CD14-positive monocyte (primary cell): Measurements from ENCODE around the gene RSPO3. TPM values are rescaled to one million over a fixed set of nuclear protein-coding genes. Genes with fewer than 3 reads are reported as not detected.
"Not testable (repeated sequence)": the region's sequence is repeated elsewhere in the genome, so short reads cannot be mapped to it uniquely, and the experiment has no call there.

Source experiments
- DNase-seq, 3 donors: peaks; one replicate each; pipeline ENCODE4 v3.0.0-alpha.2; 2011 to 2022
- H2AFZ ChIP-seq: 2 replicates; pipeline ENCODE4 v1.6.0; 2012; ENCODE audit warnings: mild to moderate bottlenecking, low read depth, low read length, inconsistent platforms; ENCODE audit not compliant: insufficient read depth, poor library complexity, severe bottlenecking
- H3K27ac ChIP-seq, 2 donors: 1 replicate in 1 of 2; 2 replicates in 1 of 2; pipeline ENCODE4 v1.5.1; 2012 to 2013; ENCODE audit warnings: low read length in 2 of 2, control low read depth in 1 of 2, inconsistent platforms in 1 of 2, low read depth in 1 of 2, mild to moderate bottlenecking in 1 of 2
- H3K27me3 ChIP-seq, 2 donors: one replicate each; pipeline versions ENCODE4 v1.6.0 to v1.6.1; 2011 to 2013; ENCODE audit warnings: low read length in 2 of 2; ENCODE audit not compliant: control insufficient read depth in 2 of 2, insufficient read depth in 2 of 2
- H3K36me3 ChIP-seq, 2 donors: replicated peaks in 1 of 2; 1 replicate in 1 of 2; 2 replicates in 1 of 2; pipeline versions ENCODE4 v1.5.1 to v1.6.1; 2012 to 2013; ENCODE audit warnings: low read length in 2 of 2, control low read depth in 1 of 2, inconsistent platforms in 1 of 2, mild to moderate bottlenecking in 1 of 2; ENCODE audit not compliant: insufficient read depth in 2 of 2, control insufficient read depth in 1 of 2
- H3K4me1 ChIP-seq, 2 donors: 1 replicate in 1 of 2; 2 replicates in 1 of 2; pipeline versions ENCODE4 v1.5.1 to v1.6.1; 2012 to 2013; ENCODE audit warnings: low read length in 2 of 2, control low read depth in 1 of 2, inconsistent platforms in 1 of 2, mild to moderate bottlenecking in 1 of 2, moderate library complexity in 1 of 2; ENCODE audit not compliant: insufficient read depth in 2 of 2, control insufficient read depth in 1 of 2
- H3K4me2 ChIP-seq: replicated peaks from 2 replicates; pipeline ENCODE3; 2012; ENCODE audit warnings: low read length, moderate library complexity, mild to moderate bottlenecking; ENCODE audit not compliant: poor library complexity, severe bottlenecking; ENCODE audit errors: extremely low read depth
- H3K4me3 ChIP-seq, 3 experiments: fragments of 200-600 bp in 1 of 3; sonication (generic) in 1 of 3; replicated peaks in 1 of 3; 1 replicate in 2 of 3; 2 replicates in 1 of 3; pipeline ENCODE4 v1.5.1; 2011 to 2013; ENCODE audit warnings: low read length in 3 of 3, mild to moderate bottlenecking in 3 of 3, control low read depth in 2 of 3, low read depth in 2 of 3, inconsistent platforms in 1 of 3, moderate library complexity in 1 of 3
- H3K79me2 ChIP-seq: 2 replicates; pipeline ENCODE4 v1.6.0; 2012; ENCODE audit warnings: mild to moderate bottlenecking, control low read depth, inconsistent platforms, low read length, moderate library complexity; ENCODE audit not compliant: insufficient read depth
- H3K9ac ChIP-seq: 2 replicates; pipeline ENCODE4 v1.6.0; 2017; ENCODE audit warnings: low read length, mild to moderate bottlenecking; ENCODE audit not compliant: insufficient read depth, poor library complexity, severe bottlenecking
- H3K9me3 ChIP-seq, 2 donors: replicated peaks in 1 of 2; 1 replicate in 1 of 2; 2 replicates in 1 of 2; pipeline versions ENCODE4 v1.5.1 to v1.6.1; 2012 to 2013; ENCODE audit warnings: low read length in 2 of 2, control low read depth in 1 of 2; ENCODE audit not compliant: control insufficient read depth in 1 of 2, insufficient read depth in 1 of 2
- H4K20me1 ChIP-seq: 2 replicates; pipeline ENCODE4 v1.6.0; 2012; ENCODE audit warnings: mild to moderate bottlenecking, low read length, control low read depth, moderate library complexity; ENCODE audit not compliant: insufficient read depth
- H3K27ac Mint-ChIP-seq, 7 donors: one replicate each; pipeline ENCODE4 v1.8.0; 2020; ENCODE audit warnings: mild to moderate bottlenecking in 7 of 7, mixed read lengths in 7 of 7, moderate library complexity in 6 of 7, inconsistent platforms in 2 of 7
- H3K27me3 Mint-ChIP-seq, 3 donors: one replicate each; pipeline ENCODE4 v1.8.0; 2021 to 2022; ENCODE audit warnings: low read depth in 3 of 3, mild to moderate bottlenecking in 3 of 3, mixed read lengths in 3 of 3, moderate library complexity in 3 of 3, inconsistent platforms in 1 of 3
- H3K36me3 Mint-ChIP-seq, 2 donors: one replicate each; pipeline ENCODE4 v1.8.0; 2020; ENCODE audit warnings: mixed read lengths in 2 of 2, inconsistent platforms in 1 of 2, mild to moderate bottlenecking in 1 of 2
- H3K4me1 Mint-ChIP-seq: one replicate; pipeline ENCODE4 v1.8.0; 2020; ENCODE audit warnings: mild to moderate bottlenecking, mixed read lengths
- H3K4me3 Mint-ChIP-seq, 2 donors: one replicate each; pipeline ENCODE4 v1.8.0; 2020; ENCODE audit warnings: mild to moderate bottlenecking in 2 of 2, mixed read lengths in 2 of 2, moderate library complexity in 1 of 2
- H3K9me3 Mint-ChIP-seq, 7 donors: one replicate each; pipeline ENCODE4 v1.8.0; 2020 to 2022; ENCODE audit warnings: mixed read lengths in 7 of 7, mild to moderate bottlenecking in 6 of 7, moderate library complexity in 6 of 7, inconsistent platforms in 2 of 7
- WGBS: methylation state at CpG from one replicate; pipeline ENCODE4 v1.1.5; 2013; ENCODE audit warnings: missing lambda C conversion rate; ENCODE audit not compliant: insufficient coverage; 5-methylcytosine and 5-hydroxymethylcytosine counted together
- intact Hi-C, 2 donors: fragments of 100-400 bp; cut with micrococcal nuclease; formaldehyde crosslinking; loops; one replicate each; pipeline versions ENCODE4 v1.15.0 to v1.15.1; 2023
- polyA plus RNA-seq, 3 donors: library from polyadenylated mRNA; depleted of rRNA in 1 of 3; unstranded in 2 of 3; stranded (reverse) in 1 of 3; fragments of 300-500 nt in 2 of 3; fragments of >200 nt in 1 of 3; fragmentation: Illumina TruSeq in 2 of 3; gene quantifications; 1 replicate in 2 of 3; 2 replicates in 1 of 3; pipeline ENCODE4 v1.2.3, GENCODE V29; 2012 to 2021
- TF ChIP-seq, protein P1 (sequence below): fragments of 200-600 bp; IDR thresholded peaks from one replicate; pipeline ENCODE4 v1.8.0; 2022; ENCODE audit warnings: antibody characterized with exemption, mild to moderate bottlenecking

RSPO3 gene
- polyA plus RNA-seq, 3 donors, result not detected

- WGBS, result 82% methylated on average over 2 of the region's 5 CpGs
- Mint-ChIP-seq H3K36me3 (no peaks in the 10 kb centered on the region), H3K27me3 (peaks cover 8 to 16% (median 15%) of the 10 kb centered on the region in 3 donors), H3K27ac (no peak overlapping the region), H3K4me1 (peaks cover 8% of the 10 kb centered on the region), H3K9me3 (no peaks in the 10 kb centered on the region), H3K4me3 (peak overlapping the region in 1 of 2 donors; percentile 16)
- no peak overlapping the region for H3K4me3 ChIP-seq
- H3K79me2 ChIP-seq, result no peaks in the 10 kb centered on the region
- H2AFZ ChIP-seq, result no peak overlapping the region
- H3K36me3 ChIP-seq, result no peaks in the 10 kb centered on the region
- H3K27ac ChIP-seq, result no peak overlapping the region
- peaks cover 9 to 13% of the 10 kb centered on the region in 2 donors for H3K27me3 ChIP-seq
- no peaks in the 10 kb centered on the region for H4K20me1 ChIP-seq
- TF ChIP-seq, protein P1, sequence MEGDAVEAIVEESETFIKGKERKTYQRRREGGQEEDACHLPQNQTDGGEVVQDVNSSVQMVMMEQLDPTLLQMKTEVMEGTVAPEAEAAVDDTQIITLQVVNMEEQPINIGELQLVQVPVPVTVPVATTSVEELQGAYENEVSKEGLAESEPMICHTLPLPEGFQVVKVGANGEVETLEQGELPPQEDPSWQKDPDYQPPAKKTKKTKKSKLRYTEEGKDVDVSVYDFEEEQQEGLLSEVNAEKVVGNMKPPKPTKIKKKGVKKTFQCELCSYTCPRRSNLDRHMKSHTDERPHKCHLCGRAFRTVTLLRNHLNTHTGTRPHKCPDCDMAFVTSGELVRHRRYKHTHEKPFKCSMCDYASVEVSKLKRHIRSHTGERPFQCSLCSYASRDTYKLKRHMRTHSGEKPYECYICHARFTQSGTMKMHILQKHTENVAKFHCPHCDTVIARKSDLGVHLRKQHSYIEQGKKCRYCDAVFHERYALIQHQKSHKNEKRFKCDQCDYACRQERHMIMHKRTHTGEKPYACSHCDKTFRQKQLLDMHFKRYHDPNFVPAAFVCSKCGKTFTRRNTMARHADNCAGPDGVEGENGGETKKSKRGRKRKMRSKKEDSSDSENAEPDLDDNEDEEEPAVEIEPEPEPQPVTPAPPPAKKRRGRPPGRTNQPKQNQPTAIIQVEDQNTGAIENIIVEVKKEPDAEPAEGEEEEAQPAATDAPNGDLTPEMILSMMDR, result no peak
- H3K9me3 ChIP-seq, result no peaks in the 10 kb centered on the region
- no peak overlapping the region for H3K9ac ChIP-seq
- H3K4me2 ChIP-seq, result no peak overlapping the region
- H3K4me1 ChIP-seq, result no peaks in the 10 kb centered on the region
- intact Hi-C loops, result no loop called here
- no peak for DNase-seq
These were observed 22.3 kb upstream of the RSPO3 start for GRCh38 chr6:127096167-127096566.

DNA sequence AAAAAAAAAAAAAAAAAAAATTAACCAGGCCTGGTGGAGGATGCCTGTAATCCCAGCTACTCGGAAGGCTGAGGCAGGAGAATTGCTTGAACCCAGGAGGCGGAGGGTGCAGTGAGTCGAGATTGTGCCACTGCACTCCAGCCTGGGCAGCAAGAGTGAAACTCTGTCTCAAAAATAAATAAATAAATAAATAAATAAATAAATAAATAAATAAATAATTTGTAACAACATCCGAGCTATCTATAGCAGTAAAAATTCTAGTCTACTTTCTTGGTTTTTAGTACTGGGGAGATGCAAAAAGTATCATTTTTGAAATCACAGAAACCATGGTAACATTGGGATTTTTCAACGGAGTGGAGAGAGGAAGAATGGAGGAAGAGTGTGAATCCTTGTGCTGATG is 21.0 kb upstream of the RSPO3 start:
- H3K9ac ChIP-seq, H3K4me2 ChIP-seq, H3K9me3 ChIP-seq, H2AFZ ChIP-seq, intact Hi-C loops, H4K20me1 ChIP-seq, DNase-seq, H3K27ac Mint-ChIP-seq, H3K4me3 ChIP-seq, H3K36me3 Mint-ChIP-seq, H3K4me1 ChIP-seq, H3K27ac ChIP-seq, H3K4me3 Mint-ChIP-seq, H3K36me3 ChIP-seq, H3K79me2 ChIP-seq, H3K9me3 Mint-ChIP-seq: not testable (repeated sequence)
- peaks cover 16% of the 10 kb centered on the region for H3K4me1 Mint-ChIP-seq
- WGBS, result no CpG with 5 or more reads among the region's 5 CpGs
- H3K27me3 Mint-ChIP-seq, result peaks cover 8 to 16% (median 15%) of the 10 kb centered on the region in 3 donors
- H3K27me3 ChIP-seq, result peaks cover 8 to 13% of the 10 kb centered on the region in 2 donors
